Measurements from ENCODE around the gene TCERG1L. TPM values are rescaled to one million over a fixed set of nuclear protein-coding genes. Genes with fewer than 3 reads are reported as not detected.

TCERG1L gene
- total RNA-seq, 1 experiment from 2014 or later, result 1.5 TPM

GRCh38 chr10:131086511-131086910 lies 225.0 kb downstream of the TCERG1L start (continued):
- TF ChIP-seq, protein P1, sequence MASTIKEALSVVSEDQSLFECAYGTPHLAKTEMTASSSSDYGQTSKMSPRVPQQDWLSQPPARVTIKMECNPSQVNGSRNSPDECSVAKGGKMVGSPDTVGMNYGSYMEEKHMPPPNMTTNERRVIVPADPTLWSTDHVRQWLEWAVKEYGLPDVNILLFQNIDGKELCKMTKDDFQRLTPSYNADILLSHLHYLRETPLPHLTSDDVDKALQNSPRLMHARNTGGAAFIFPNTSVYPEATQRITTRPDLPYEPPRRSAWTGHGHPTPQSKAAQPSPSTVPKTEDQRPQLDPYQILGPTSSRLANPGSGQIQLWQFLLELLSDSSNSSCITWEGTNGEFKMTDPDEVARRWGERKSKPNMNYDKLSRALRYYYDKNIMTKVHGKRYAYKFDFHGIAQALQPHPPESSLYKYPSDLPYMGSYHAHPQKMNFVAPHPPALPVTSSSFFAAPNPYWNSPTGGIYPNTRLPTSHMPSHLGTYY (CRISPR knock-in tag; IDR thresholded peaks at IDR 0.05), result no peak
- TF ChIP-seq, protein P2, sequence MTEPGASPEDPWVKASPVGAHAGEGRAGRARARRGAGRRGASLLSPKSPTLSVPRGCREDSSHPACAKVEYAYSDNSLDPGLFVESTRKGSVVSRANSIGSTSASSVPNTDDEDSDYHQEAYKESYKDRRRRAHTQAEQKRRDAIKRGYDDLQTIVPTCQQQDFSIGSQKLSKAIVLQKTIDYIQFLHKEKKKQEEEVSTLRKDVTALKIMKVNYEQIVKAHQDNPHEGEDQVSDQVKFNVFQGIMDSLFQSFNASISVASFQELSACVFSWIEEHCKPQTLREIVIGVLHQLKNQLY (CRISPR knock-in tag; IDR thresholded peaks at IDR 0.05), result no peak
- TF ChIP-seq ZNF219 (CRISPR knock-in tag; IDR thresholded peaks at IDR 0.05; ENCODE audit: borderline replicate concordance) (no peak), NR2C2 (CRISPR knock-in tag; IDR thresholded peaks at IDR 0.05) (no peak)

DNA sequence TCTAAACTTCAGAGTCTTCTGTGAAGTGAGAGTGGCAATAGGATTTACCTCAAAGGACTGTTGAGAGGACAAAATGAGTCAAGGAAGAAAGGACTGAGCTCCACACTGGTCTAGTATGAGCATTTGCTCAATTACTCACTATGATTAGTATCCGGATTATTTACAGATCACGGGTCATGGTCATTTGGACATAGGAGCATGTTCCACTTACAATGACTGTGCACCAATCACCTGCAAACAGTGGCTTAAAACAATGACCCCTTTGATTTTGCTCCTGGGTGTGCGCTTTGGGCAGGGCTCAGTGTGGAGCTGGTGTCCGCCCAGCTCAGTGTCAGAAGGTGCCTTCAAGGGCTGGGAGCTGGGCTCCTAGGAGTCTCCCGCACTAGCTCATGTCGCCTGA lies 225.4 kb downstream of the TCERG1L start:
- no peak for ATAC-seq
- ChIA-PET POLR2A (no interaction called here), CTCF (no interaction called here)
- Mint-ChIP-seq H3K9me3 (peaks cover 50% of the 10 kb centered on the region), H3K36me3 (peaks cover 70% of the 10 kb centered on the region), H3K4me1 (no peaks in the 10 kb centered on the region), H3K4me3 (no peak overlapping the region), H3K27me3 (ENCODE audit: low read depth) (peaks cover 7% of the 10 kb centered on the region), H3K27ac (no peak overlapping the region)
- TF ChIP-seq, protein P3, sequence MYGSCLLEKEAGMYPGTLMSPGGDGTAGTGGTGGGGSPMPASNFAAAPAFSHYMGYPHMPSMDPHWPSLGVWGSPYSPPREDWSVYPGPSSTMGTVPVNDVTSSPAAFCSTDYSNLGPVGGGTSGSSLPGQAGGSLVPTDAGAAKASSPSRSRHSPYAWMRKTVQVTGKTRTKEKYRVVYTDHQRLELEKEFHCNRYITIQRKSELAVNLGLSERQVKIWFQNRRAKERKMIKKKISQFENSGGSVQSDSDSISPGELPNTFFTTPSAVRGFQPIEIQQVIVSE (CRISPR knock-in tag; IDR thresholded peaks at IDR 0.05; ENCODE audit: borderline replicate concordance), result no peak
- TF ChIP-seq, protein P4, sequence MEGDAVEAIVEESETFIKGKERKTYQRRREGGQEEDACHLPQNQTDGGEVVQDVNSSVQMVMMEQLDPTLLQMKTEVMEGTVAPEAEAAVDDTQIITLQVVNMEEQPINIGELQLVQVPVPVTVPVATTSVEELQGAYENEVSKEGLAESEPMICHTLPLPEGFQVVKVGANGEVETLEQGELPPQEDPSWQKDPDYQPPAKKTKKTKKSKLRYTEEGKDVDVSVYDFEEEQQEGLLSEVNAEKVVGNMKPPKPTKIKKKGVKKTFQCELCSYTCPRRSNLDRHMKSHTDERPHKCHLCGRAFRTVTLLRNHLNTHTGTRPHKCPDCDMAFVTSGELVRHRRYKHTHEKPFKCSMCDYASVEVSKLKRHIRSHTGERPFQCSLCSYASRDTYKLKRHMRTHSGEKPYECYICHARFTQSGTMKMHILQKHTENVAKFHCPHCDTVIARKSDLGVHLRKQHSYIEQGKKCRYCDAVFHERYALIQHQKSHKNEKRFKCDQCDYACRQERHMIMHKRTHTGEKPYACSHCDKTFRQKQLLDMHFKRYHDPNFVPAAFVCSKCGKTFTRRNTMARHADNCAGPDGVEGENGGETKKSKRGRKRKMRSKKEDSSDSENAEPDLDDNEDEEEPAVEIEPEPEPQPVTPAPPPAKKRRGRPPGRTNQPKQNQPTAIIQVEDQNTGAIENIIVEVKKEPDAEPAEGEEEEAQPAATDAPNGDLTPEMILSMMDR (IDR thresholded peaks at IDR 0.05), result no peak
- TF ChIP-seq TEAD1 (CRISPR knock-in tag; IDR thresholded peaks at IDR 0.05) (no peak), ELF4 (CRISPR knock-in tag; IDR thresholded peaks at IDR 0.05; ENCODE audit: low read depth) (no peak), PREB (CRISPR knock-in tag; IDR thresholded peaks at IDR 0.05; ENCODE audit: borderline replicate concordance) (no peak), TEAD4 (CRISPR knock-in tag; IDR thresholded peaks at IDR 0.05) (no peak), ZNF232 (CRISPR knock-in tag; IDR thresholded peaks at IDR 0.05) (no peak), AFF4 (CRISPR knock-in tag; IDR thresholded peaks at IDR 0.05; ENCODE audit: borderline replicate concordance) (no peak)
- TF ChIP-seq, protein P5, sequence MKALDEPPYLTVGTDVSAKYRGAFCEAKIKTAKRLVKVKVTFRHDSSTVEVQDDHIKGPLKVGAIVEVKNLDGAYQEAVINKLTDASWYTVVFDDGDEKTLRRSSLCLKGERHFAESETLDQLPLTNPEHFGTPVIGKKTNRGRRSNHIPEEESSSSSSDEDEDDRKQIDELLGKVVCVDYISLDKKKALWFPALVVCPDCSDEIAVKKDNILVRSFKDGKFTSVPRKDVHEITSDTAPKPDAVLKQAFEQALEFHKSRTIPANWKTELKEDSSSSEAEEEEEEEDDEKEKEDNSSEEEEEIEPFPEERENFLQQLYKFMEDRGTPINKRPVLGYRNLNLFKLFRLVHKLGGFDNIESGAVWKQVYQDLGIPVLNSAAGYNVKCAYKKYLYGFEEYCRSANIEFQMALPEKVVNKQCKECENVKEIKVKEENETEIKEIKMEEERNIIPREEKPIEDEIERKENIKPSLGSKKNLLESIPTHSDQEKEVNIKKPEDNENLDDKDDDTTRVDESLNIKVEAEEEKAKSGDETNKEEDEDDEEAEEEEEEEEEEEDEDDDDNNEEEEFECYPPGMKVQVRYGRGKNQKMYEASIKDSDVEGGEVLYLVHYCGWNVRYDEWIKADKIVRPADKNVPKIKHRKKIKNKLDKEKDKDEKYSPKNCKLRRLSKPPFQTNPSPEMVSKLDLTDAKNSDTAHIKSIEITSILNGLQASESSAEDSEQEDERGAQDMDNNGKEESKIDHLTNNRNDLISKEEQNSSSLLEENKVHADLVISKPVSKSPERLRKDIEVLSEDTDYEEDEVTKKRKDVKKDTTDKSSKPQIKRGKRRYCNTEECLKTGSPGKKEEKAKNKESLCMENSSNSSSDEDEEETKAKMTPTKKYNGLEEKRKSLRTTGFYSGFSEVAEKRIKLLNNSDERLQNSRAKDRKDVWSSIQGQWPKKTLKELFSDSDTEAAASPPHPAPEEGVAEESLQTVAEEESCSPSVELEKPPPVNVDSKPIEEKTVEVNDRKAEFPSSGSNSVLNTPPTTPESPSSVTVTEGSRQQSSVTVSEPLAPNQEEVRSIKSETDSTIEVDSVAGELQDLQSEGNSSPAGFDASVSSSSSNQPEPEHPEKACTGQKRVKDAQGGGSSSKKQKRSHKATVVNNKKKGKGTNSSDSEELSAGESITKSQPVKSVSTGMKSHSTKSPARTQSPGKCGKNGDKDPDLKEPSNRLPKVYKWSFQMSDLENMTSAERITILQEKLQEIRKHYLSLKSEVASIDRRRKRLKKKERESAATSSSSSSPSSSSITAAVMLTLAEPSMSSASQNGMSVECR (CRISPR knock-in tag; IDR thresholded peaks at IDR 0.05; ENCODE audit: borderline replicate concordance), result no peak
- TF ChIP-seq, protein P6, sequence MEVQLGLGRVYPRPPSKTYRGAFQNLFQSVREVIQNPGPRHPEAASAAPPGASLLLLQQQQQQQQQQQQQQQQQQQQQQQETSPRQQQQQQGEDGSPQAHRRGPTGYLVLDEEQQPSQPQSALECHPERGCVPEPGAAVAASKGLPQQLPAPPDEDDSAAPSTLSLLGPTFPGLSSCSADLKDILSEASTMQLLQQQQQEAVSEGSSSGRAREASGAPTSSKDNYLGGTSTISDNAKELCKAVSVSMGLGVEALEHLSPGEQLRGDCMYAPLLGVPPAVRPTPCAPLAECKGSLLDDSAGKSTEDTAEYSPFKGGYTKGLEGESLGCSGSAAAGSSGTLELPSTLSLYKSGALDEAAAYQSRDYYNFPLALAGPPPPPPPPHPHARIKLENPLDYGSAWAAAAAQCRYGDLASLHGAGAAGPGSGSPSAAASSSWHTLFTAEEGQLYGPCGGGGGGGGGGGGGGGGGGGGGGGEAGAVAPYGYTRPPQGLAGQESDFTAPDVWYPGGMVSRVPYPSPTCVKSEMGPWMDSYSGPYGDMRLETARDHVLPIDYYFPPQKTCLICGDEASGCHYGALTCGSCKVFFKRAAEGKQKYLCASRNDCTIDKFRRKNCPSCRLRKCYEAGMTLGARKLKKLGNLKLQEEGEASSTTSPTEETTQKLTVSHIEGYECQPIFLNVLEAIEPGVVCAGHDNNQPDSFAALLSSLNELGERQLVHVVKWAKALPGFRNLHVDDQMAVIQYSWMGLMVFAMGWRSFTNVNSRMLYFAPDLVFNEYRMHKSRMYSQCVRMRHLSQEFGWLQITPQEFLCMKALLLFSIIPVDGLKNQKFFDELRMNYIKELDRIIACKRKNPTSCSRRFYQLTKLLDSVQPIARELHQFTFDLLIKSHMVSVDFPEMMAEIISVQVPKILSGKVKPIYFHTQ (CRISPR knock-in tag; IDR thresholded peaks at IDR 0.05), result no peak
- TF ChIP-seq, protein P1 (CRISPR knock-in tag; IDR thresholded peaks at IDR 0.05), result no peak
- TF ChIP-seq, protein P7, sequence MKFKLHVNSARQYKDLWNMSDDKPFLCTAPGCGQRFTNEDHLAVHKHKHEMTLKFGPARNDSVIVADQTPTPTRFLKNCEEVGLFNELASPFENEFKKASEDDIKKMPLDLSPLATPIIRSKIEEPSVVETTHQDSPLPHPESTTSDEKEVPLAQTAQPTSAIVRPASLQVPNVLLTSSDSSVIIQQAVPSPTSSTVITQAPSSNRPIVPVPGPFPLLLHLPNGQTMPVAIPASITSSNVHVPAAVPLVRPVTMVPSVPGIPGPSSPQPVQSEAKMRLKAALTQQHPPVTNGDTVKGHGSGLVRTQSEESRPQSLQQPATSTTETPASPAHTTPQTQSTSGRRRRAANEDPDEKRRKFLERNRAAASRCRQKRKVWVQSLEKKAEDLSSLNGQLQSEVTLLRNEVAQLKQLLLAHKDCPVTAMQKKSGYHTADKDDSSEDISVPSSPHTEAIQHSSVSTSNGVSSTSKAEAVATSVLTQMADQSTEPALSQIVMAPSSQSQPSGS (CRISPR knock-in tag; IDR thresholded peaks at IDR 0.05; ENCODE audit: borderline replicate concordance, low read depth), result no peak
- DNase-seq (ENCODE audit: low spot score), result no peak

Measured in WTC11 (cell line).